Uterus (tissue), 4 donors: ENCODE results near the gene KIAA0513. TPM values are rescaled to one million over a fixed set of nuclear protein-coding genes. Genes with fewer than 3 reads are reported as not detected.
A peak's percentile ranks its signal among the peaks of the same experiment; 100 is the strongest.

Experiments used
- DNase-seq, 2 donors: peaks; one replicate each; pipeline ENCODE4 v3.0.0-alpha.2; 2019 to 2020
- H3K27ac ChIP-seq, 2 donors: fragments of 200-600 bp; sonication (generic); 1 replicate in 1 of 2; 2 replicates in 1 of 2; pipeline ENCODE4 v1.5.1; 2016 to 2018
- H3K27me3 ChIP-seq, 2 donors: fragments of 200-600 bp; sonication (generic); one replicate each; pipeline ENCODE4 v1.5.1; 2018 to 2019; ENCODE audit warnings: control low read depth in 1 of 2
- H3K36me3 ChIP-seq, 2 donors: fragments of 200-600 bp; sonication (generic); one replicate each; pipeline ENCODE4 v1.5.1; 2019; ENCODE audit warnings: control low read depth in 1 of 2
- H3K4me1 ChIP-seq, 2 donors: fragments of 200-600 bp; sonication (generic); one replicate each; pipeline ENCODE4 v1.5.1; 2018 to 2019; ENCODE audit warnings: control low read depth in 1 of 2
- H3K4me3 ChIP-seq, 2 donors: fragments of 200-600 bp; sonication (generic); 1 replicate in 1 of 2; 2 replicates in 1 of 2; pipeline ENCODE4 v1.5.1; 2018 to 2019; ENCODE audit warnings: mild to moderate bottlenecking in 1 of 2
- H3K9me3 ChIP-seq, 2 donors: fragments of 200-600 bp; sonication (generic); one replicate each; pipeline ENCODE4 v1.5.1; 2019; ENCODE audit warnings: control low read depth in 1 of 2
- POLR2A ChIP-seq, 2 donors: fragments of 450-650 bp; IDR thresholded peaks; one replicate each; pipeline ENCODE4 v1.6.1; 2016; ENCODE audit warnings: antibody characterized with exemption in 2 of 2, mild to moderate bottlenecking in 1 of 2, moderate library complexity in 1 of 2
- intact Hi-C: fragments of 100-400 bp; cut with DNase I; formaldehyde crosslinking; loops from one replicate; pipeline ENCODE4 v1.15.1; 2023; ENCODE audit warnings: low total_unique reads
- total RNA-seq, 4 donors: library from RNA; depleted of rRNA in 3 of 4; stranded (reverse); fragments of >200 nt in 3 of 4; gene quantifications; one replicate each; pipeline versions ENCODE4 v1.1.0 to v1.2.4, GENCODE V29; 2014 to 2023
- TF ChIP-seq, protein P1 (sequence below), 4 experiments: fragments of 200-600 bp in 2 of 4; fragments of 450-650 bp in 2 of 4; sonication (generic) in 2 of 4; IDR thresholded peaks; one replicate each; pipeline ENCODE4 v1.5.1; 2016 to 2019; ENCODE audit warnings: antibody characterized with exemption in 4 of 4, mild to moderate bottlenecking in 2 of 4, moderate library complexity in 1 of 4
- donor health status: DM: yes; HTN: yes; CAD: no.

KIAA0513 gene
- total RNA-seq, 4 donors from 2014 or later, result 4.7 to 17.3 (median 9.4) TPM

DNA sequence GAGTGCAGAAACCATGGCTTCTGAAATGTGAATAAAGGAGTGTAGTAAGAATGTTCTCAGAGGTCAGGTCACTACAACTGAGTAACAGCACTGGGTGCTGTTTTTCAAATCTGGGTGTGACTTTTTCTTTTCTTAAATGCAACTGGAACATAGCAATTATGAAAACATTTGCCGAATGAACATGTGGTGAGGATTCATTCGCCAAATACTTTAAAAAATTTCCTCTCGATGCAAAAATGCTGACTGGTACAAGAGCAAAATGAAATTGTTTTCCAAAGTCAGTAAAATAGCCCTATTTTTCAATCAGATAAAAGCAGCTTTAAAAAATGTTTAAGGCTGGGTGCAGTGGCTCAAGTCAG lies 34.9 kb upstream of the KIAA0513 start:
- no peak for DNase-seq
- intact Hi-C loops, result no loop called here

DNA sequence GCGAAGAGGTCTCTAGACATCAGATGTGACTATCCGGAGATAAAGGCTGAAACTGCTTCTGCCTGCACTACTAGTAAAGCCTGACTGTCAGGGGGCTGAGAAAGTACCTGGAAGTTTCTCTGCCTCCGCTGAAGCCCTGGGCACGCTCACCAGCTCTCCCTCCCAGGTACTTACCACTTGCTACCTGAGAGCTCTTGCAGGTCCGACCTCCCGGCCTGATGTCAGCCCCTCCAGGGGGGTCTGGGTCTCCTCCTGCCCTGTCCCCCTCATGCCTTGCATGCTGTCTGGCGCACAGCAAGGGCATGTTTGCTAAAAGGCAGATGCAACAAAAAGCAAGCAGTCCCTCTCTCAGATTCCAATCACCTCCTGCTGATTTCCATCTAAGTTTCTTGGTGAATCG lies 33.7 kb upstream of the KIAA0513 start:
- H3K36me3 ChIP-seq, result no peaks in the 10 kb centered on the region
- intact Hi-C loops, result no loop called here
- TF ChIP-seq, protein P1, sequence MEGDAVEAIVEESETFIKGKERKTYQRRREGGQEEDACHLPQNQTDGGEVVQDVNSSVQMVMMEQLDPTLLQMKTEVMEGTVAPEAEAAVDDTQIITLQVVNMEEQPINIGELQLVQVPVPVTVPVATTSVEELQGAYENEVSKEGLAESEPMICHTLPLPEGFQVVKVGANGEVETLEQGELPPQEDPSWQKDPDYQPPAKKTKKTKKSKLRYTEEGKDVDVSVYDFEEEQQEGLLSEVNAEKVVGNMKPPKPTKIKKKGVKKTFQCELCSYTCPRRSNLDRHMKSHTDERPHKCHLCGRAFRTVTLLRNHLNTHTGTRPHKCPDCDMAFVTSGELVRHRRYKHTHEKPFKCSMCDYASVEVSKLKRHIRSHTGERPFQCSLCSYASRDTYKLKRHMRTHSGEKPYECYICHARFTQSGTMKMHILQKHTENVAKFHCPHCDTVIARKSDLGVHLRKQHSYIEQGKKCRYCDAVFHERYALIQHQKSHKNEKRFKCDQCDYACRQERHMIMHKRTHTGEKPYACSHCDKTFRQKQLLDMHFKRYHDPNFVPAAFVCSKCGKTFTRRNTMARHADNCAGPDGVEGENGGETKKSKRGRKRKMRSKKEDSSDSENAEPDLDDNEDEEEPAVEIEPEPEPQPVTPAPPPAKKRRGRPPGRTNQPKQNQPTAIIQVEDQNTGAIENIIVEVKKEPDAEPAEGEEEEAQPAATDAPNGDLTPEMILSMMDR (IDR thresholded peaks at IDR 0.05), result no peak
- TF ChIP-seq POLR2A (IDR thresholded peaks at IDR 0.05), result no peak
- no peaks in the 10 kb centered on the region for H3K9me3 ChIP-seq
- H3K27ac ChIP-seq, result peak overlapping the region; percentile 74 to 97
- H3K4me3 ChIP-seq, result no peak overlapping the region
- DNase-seq, result no peak
- no peaks in the 10 kb centered on the region for H3K27me3 ChIP-seq
- H3K4me1 ChIP-seq, result peaks cover 0 to 6% of the 10 kb centered on the region in 2 donors

More for the DNA sequence above, 34.9 kb upstream of the KIAA0513 start:
- Histone ChIP-seq H3K4me1 (peaks cover 0 to 6% of the 10 kb centered on the region in 2 donors), H3K4me3 (no peak overlapping the region), H3K27me3 (no peaks in the 10 kb centered on the region), H3K9me3 (no peaks in the 10 kb centered on the region), H3K27ac (peak overlapping the region; percentile 28 to 97), H3K36me3 (no peaks in the 10 kb centered on the region)
- TF ChIP-seq, protein P1 (IDR thresholded peaks at IDR 0.05), result no peak
- TF ChIP-seq POLR2A (IDR thresholded peaks at IDR 0.05), result no peak

DNA sequence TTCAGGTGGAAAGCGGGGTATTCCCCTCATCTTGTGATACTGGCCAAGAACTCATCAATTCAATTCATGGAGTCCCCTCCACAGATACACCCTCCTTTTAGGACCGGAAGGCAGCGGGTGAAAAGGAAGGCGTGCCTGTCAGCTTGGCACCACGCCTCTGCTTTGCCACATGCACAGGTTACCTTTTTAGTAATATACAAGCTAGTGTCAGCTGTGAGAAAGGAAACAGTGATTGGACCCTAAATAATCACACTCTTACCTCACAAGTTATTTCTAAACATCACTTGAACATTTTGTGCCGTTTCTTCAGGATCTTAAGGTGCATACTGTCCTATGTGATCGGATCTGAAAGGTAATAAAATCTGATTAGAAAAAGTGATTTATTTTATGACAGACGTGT lies 31.9 kb upstream of the KIAA0513 start:
- H3K4me1 ChIP-seq, result peaks cover 0 to 6% of the 10 kb centered on the region in 2 donors
- no peak overlapping the region for H3K4me3 ChIP-seq
- peak overlapping the region; percentile 74 to 97 for H3K27ac ChIP-seq
- H3K36me3 ChIP-seq, result no peaks in the 10 kb centered on the region
- intact Hi-C loops, result no loop called here
- TF ChIP-seq, protein P1 (IDR thresholded peaks at IDR 0.05), result no peak
- no peak for TF ChIP-seq POLR2A (IDR thresholded peaks at IDR 0.05)
- no peaks in the 10 kb centered on the region for H3K9me3 ChIP-seq
- DNase-seq, result no peak
- no peaks in the 10 kb centered on the region for H3K27me3 ChIP-seq

DNA sequence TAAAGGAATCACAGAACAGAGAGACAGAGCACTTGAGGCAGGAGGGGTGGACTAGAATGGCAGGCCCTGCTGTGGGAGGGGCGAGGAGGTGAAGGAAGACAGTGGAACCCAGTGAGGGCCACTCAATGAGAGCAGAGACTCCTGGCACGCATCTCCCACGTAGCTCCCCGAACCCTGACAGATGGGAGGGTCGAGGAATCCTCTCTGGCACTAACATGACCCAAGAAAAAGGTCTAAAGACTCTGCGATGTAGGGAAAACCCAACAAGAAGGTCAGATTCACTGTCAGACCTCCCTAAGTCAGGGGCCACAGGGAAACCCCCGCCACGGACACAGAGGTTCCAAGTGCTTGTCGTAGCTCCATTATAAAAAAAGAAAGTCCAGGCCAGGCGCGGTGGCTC lies 31.2 kb upstream of the KIAA0513 start:
- intact Hi-C loops, result no loop called here
- Histone ChIP-seq H3K4me3 (no peak overlapping the region), H3K27ac (peak overlapping the region in 1 of 2 donors; percentile 97), H3K4me1 (peaks cover 0 to 6% of the 10 kb centered on the region in 2 donors), H3K27me3 (no peaks in the 10 kb centered on the region), H3K9me3 (no peaks in the 10 kb centered on the region), H3K36me3 (no peaks in the 10 kb centered on the region)
- TF ChIP-seq POLR2A (IDR thresholded peaks at IDR 0.05), result no peak
- TF ChIP-seq, protein P1 (IDR thresholded peaks at IDR 0.05), result no peak
- DNase-seq, result no peak

DNA sequence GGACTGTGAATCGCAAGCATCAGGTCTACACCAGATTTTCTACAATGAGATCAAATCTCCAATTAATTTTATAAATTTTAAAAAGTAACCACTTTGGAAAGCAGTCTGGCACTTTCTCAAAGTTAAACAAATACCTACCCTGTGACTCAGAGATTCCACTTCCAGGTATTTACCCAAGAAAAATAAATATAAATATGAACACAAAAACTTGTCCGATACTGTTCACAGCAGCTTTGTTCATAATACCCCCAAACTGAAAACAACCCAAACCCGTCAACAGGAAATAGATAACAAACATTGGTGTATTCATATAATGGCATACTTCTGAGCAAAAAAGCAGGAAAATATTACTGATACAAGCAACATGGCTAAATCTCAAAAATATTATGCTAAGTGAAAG lies 28.4 kb upstream of the KIAA0513 start:
- TF ChIP-seq, protein P1 (IDR thresholded peaks at IDR 0.05), result no peak
- no peak for TF ChIP-seq POLR2A (IDR thresholded peaks at IDR 0.05)

More for the DNA sequence above, 28.4 kb upstream of the KIAA0513 start:
- no peaks in the 10 kb centered on the region for H3K36me3 ChIP-seq
- no peak for DNase-seq
- no peak overlapping the region for H3K4me3 ChIP-seq
- H3K9me3 ChIP-seq, result no peaks in the 10 kb centered on the region
- intact Hi-C loops, result no loop called here
- peak overlapping the region; percentile 3 to 50 for H3K27ac ChIP-seq
- no peaks in the 10 kb centered on the region for H3K27me3 ChIP-seq
- peaks cover 0 to 17% of the 10 kb centered on the region in 2 donors for H3K4me1 ChIP-seq
